Activated CD8-positive, alpha-beta memory T cell treated with anti-CD3 and anti-CD28 coated beads, Interleukin-2, amount 50 U/mL, for 24 hours (primary cell): ENCODE results near the gene NLN.
"Not testable (repeated sequence)": the region's sequence is repeated elsewhere in the genome, so short reads cannot be mapped to it uniquely, and the experiment has no call there.

Experiments
- DNase-seq: peaks from one replicate; pipeline ENCODE4 v3.0.0-alpha.2; 2020; ENCODE audit errors: extremely low read depth

The NLN gene

DNA sequence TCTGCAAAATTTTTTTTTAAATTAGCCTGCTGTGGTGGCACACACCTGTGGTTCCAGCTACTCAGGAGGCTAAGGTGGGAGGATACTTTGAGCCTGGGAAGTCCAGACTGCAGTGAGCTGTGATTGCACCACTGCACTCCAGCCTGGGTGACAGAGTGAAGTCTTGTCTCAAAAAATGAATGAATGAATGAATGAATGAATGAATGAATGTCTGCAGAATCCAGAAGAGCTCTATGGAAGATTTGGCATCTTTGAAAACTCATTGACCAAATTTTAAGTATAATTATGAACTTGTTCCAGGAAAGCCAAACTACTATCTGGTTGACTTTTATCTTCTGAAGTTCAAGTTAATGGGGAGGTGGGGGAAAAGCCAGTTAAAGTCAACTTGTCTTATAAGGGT lies 110.1 kb downstream of the NLN start:
- no peak for DNase-seq

DNA sequence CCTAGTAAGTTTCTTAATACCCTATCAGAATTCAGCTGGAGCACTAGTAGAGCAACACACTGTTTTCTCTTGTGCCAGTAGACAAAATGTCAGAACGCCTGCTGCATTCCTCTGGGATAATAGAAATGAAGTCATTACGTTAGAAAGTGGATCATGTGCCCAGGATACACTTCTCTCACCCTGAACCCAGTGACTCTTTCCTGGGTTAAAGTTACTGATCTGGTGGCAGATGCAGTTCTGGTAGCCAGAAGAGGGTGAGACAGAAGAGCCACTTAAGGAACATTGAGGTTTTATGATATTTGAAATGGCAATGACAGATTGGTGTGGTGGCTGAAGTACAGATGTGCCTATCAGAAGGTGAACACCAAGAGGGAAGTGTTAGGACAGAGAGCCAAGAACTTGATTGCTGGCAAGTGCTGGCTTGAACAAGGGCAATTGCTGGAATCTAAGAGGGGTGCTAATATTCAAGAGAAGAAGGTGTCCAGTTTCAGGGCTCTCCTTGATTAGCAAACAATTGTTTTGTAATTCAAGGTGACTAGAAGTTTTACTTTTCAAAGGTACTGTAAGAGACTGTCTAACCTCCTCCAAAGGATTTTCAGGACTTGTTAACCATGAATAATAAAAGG lies 110.7 kb downstream of the NLN start:
- DNase-seq, result no peak

DNA sequence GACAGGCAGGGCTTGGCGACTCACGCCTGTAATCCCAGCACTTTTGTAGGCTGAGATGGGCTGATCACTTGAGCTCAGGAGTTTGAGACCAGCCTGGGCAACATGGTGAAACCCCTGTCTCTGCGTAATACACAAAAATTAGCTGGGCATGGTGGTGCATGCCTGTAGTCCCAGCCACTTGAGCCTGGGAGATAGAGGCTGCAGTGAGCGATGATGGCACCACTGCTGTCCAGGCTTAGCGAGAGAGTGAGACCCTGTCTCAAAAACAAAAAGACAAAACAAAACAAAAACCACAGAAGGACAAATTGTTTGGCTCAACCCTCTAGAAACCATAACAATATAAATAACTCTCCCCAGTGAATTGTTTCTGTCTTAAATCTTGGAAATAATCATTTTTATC lies 111.8 kb downstream of the NLN start:
- DNase-seq, result no peak

DNA sequence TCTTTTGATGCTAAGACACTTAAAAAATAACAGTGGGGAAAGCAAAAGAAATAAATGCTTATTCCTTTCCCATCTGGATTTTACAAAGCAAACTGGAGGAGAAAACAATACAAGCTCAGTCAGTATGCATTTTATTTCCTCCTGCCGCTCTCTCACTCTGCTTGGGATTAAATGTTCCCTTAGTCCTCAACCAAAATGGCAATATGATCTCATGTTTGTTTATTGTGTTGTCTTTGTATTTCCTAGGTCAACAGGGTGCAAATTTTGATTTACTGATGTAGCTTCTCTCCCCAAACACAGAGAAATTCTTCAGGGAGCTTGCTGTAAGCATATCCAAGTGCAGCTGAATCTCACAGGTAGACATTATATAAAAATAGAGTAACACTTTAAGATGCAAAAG lies 112.3 kb downstream of the NLN start:
- no peak for DNase-seq

DNA sequence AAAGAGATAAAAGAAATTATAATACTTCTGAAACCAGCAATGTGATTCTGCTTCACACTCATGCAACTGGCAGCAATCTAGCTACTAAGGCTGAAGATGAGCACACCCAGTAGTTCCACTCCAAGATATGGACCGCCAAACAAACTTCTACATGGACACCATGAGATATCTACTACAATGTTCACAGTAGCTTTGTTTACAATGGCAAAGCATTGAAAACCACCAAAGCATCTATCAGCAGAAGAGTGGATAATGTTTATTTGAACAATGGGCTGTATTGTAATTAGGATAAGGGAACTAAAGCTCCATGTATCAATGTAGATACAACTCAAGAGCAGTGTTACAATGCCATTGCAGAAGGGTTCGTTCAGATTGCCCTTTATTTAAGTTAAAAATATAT lies 113.2 kb downstream of the NLN start:
- DNase-seq, result no peak

DNA sequence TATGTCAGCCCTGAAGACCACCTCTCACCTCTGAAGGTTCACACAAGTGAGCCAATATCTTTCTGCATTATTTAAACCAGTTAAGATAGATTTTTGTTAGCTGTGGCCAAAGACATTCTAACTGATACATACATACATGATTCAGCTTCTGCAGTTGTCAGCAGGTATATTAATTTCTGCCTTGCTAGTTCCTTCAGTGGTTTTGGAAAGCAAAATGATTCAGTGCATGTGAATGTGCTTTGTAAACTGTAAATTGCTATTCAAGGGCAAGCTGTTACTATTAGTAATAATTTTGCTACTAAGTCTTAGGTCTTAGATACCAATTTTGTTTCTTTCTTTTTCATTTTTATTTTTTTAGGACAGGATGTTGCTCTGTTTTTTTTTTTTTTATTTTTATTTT lies 115.1 kb downstream of the NLN start:
- no peak for DNase-seq

DNA sequence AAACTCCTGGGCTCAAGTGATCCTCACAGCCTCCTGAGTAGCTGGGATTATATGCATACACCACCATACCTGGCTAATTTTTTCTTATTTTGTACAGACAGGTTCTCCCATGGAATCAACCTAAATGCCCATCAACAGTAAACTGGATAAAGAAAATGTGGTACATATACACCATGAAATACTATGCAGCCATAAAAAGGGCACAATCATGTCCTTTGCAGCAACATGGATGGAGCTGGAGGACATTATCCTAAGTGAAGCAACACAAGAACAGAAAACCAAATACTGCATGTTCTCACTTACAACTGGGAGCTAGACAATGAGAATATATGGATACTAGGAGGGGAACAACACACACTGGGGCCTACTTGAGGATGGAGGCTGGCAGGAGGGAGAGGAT lies 117.2 kb downstream of the NLN start:
- not testable (repeated sequence) for DNase-seq

DNA sequence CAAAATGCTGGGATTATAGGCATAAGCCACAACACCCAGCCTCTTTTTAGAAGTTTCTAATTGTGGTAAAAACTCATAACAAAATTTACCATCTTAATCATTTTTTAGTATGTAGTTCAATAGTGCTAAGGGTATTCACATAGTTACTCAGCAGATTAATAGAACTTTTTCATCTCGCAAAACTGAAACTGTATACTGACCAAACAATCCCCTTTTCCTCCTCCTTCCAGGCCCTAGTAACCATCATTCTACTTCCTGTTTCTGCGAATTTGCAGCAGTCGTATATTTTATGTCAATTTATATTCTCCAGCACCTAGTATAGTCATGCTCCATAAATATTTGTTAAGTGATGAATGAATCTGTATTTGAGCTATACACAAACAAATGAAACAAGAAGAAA lies 118.1 kb downstream of the NLN start:
- no peak for DNase-seq

DNA sequence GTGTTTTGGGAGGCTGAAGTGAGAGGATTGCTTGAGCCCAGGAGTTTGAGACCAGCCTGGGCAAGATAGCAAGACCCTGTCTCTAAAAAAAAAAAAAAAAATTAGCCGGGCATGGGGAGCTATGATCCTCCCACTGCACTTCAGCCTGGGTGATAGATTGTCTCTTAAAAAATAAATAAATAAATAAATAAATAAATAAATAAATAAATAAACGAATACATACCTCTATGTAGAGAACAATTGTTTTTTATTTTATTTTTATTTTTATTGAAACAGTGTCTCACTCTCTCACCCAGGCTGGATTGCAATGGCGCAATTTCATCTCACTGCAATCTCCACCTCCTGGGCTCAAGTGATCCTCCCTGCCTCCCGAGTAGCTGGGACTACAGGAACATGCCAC lies 122.8 kb downstream of the NLN start:
- not testable (repeated sequence) for DNase-seq

DNA sequence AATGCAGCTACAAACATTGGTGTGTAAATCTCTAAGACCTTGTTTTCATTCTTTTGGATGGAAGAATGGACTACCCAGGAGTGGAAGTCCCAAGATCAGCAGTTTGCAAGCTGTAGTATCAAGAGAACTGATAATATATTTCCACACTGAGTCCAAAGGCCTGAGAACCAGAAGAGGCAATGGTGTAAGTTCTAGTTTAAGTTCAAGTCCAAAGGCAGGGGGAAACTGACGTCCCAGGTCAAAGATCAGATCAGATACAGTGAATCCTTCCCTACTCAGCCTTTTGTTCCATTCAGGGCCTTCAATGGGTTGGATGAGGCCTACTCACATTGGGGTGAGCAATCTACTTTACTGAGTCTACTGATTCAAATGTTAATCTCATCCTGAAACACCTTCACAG lies 124.1 kb downstream of the NLN start:
- no peak for DNase-seq

DNA sequence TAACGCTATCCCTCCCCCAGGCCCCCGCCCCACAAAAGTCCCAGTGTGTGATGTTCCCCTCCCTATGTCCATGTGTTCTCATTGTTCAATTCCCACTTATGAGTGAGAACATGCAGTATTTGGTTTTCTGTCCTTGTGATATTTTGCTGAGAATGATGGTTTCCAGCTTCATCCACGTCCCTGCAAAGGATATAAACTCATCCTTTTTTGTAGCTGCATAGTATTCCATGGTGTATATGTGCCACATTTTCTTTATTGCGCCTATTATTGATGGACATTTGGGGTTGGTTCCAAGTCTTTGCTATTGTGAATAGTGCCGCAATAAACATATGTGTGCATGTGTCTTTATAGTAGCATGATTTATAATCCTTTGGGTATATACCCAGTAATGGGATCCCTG lies 125.0 kb downstream of the NLN start:
- DNase-seq, result not testable (repeated sequence)

DNA sequence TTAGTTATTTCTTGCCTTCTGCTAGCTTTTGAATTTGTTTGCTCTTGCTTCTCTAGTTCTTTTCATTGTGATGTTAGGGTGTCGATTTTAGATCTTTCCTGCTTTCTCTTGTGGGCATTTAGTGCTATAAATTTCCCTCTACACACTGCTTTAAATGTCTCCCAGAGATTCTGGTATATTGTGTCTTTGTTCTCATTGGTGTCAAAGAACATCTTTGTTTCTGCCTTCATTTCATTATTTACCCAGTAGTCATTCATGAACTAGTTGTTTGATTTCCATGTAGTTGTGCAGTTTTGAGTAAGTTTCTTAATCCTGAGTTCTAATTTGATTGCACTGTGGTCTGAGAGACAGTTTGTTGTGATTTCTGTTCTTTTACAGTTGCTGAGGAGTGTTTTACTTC lies 127.9 kb downstream of the NLN start:
- DNase-seq, result not testable (repeated sequence)

DNA sequence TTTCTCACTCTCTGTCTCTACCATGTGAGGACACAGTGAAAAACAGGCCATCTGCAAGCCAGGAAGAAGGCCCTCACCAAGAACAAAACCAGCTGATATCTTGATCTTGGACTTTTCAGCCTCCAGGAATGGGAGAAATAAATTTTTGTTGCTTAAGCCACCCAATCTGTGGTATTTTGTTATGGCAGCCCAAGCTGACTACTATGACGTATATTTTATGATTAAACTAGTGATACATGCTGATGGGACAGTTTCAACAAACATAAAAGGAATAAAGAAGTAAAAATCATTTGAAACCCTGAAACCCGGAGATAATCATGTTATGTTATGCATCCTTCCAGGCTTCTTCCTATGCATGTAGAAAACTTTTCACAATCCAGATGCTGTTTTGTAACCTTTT lies 132.9 kb downstream of the NLN start:
- no peak for DNase-seq

DNA sequence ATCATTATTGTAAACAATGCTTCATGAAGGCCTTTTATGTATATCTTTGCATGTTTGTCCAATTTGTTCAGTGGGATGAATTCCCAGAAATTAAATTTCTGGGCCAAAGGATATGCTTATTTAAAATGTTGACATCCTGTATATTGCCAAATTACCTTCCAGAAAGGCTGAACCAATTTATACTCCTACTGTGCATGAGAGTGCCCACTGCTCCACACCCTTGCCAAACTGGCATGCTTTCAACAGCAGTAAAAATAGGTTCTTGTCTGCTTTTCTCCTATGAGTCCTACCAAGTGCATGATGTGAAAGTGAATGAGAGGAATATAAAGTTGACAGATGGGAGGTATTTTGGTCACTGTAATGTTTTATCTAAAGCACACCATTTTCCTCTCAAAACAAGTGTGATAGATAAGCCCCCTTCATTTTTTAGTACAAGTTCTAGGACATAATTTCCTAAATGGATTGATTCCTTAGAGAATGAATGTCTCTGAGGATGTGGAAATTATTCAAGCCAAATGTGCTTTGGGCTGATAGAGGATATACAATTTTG lies 133.8 kb downstream of the NLN start:
- DNase-seq, result no peak

DNA sequence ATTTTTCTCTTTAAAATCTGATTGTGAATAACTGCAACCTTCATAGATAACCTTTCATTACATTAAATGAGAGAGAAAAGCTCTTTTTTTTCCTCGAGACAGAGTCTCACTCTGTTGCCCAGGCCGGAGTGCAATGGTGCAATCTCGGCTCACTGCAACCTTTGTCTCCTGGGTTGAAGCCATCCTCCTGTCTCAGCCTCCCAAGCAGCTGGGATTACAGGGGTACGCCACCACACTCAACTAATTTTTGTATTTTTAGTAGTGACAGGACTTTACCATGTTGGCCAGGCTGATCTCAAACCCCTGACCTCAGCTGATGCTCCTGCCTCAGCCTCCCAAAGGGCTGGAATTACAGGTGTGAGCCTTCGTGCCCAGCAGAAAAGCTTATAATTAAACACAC lies 134.5 kb downstream of the NLN start:
- no peak for DNase-seq

DNA sequence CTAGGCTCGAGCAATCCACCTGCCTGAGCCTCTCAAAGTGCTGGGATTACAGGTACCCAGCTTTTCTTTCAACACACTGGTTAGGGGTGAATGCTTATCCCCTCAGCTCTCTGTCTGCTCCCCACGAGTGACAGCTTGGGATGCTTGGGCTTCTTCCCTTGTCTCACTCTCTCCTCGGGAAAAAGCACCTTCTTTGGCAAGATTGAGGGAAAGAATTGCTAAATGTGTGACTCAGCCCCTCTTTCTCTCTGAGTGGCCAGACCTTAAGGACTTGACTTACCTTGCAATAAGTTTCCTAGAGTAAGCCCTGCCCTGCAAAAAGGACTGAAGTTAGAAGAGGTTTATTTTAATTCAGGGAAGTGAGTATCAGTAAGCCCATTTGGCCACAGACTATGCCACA lies 136.3 kb downstream of the NLN start:
- DNase-seq, result no peak

DNA sequence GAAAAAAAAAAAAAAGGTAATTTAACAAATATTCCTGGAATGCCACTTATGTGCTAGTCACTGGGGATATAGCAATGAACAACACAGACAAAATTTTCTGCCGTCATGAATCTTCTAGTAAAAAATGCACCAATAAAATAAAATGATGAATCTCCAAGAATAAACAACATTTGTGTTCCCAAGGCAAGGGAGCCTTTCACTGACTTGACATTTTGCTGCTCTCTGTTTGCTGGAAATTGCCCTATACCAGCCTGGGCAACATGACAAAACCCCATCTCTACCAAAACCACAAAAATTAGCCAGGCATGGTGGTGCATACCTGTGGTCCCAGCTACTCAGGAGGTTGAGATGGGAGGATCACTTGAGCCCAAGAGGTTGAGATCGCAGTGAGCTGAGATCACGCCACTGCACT lies 139.8 kb downstream of the NLN start:
- no peak for DNase-seq

DNA sequence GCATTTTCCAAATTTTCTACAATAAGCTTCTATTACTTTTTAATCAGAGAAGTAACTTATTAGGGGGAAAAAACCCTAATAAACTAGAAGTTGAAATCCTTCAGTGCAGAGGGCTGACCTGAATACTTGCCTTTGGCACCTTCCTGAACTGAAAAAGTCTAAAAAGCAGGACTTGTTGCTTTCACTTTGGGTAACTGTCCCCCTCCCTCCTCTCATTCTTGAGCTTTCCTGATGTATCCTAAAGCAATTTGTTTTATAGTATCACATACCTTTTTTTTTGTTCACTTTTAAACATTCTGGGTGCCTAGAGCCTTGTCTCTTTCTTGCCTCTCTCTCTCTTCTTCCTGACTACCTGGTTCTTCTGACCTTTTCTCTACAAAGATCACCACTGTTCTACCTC lies 140.4 kb downstream of the NLN start:
- DNase-seq, result no peak

DNA sequence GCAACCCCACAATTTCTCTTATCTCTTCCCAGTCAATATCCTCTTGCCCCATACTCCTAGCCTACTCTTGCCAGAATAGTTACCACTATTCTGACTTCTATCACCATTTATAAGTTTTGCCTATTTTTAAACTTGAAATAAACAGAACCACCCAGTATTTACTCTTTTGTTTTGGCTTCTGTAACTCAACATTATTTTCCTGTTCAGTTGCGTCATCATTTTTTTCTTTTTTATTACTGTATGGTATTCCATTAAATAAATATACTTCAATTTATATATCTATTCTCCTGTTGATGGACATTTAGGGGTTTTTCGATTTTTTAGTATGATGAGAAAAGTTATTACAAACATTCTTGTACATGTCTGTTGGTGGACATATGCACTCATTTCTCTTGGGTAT lies 141.7 kb downstream of the NLN start:
- DNase-seq, result no peak

DNA sequence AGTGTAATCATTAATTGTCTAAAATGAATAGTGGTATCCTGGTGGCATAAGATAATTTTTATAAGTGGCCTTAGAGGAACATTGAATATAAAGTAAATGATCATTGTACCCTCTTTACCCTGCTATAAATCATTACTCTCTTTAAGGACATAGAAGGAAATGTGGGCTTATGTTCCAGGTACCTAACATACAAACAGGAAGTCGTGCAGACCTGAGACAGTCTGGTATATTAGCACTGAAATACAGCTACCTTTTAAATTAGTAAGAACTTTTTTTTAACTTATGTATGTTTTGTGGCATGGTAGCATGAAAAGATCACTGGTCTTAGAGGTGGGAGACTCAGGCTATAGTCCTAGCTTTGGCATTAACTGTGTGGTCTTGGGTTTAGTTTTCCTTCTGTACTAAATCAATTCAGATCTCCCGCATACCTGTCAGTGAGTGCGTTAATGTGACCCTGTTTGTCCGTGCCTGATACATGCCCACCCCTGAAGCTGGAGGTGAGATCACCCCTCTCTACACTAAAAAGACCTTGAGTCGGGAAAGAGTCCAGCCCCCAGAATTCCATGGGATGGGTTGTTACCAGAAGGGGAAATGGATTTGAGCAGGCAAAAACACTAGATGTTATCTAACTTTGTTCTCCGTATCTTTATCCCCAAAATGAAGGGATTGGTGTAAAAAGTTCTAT lies 145.0 kb downstream of the NLN start:
- no peak for DNase-seq

DNA sequence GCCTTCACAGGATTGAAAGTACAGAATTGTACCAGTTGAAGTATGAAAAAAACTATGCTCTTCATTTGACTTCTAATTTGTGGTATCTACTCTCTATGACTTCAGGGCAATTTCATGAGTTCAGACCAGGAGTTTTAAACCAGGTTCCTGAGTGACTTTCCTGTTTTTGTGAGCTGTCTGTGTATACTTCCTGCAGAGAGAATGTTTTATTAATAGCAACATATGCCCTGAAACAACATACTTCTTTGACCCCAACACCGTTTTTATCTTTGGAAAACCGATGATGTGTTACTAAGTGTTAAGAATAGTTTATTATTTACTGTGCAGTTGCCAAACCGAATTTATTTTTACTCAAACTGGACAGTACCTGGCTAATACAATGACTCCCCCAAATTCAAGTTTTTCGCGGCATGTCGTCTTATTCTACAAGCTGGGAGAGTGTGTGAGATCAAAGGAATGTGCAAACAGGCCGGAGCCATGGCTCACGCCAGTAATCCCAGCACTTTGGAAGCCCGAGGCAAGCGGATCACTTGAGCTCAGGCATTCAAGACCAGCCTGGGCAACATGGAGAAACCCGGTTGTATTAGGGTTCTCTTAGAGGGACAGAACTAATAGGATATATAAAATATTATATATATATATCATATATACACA lies 145.7 kb downstream of the NLN start:
- DNase-seq, result no peak

DNA sequence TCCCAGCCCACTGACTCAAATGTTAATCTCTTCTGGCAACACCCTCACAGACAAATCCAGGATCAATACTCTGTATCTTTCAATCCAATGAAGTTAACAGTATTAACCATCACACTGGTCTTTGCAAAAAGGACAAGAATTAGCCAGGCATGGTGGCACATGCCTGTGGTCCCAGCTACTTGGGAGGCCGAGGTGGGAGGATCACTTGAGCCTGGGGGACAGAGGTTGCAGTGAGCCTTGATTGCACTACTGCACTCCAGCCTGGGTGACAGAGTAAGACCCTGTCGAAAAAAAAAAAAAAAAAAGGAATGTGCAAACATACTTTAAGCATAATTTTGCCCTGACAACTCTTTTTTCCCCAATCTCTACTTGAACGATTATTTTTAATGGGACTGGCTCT lies 146.5 kb downstream of the NLN start:
- no peak for DNase-seq

DNA sequence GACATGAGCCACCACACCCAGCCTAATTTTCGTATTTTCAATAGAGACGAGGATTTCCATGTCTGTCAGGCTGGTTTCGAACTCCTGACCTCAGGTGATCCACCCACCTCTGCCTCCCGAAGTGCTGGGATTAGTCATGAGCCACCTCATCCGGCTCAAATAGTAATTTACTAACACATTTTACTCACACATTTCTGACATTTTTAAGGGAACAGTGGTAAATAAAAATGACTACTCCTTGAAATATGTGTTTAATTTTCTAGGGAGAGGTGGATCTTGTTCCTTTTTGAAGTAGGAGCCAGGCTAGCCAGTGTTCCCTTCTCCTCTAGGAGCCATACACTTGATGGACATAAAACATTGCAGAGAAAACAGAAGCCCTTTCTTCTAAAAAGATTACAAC lies 149.2 kb downstream of the NLN start:
- no peak for DNase-seq
